SK-N-SH (cell line): ENCODE results near the gene VPS11. TPM values are rescaled to one million over a fixed set of nuclear protein-coding genes. Genes with fewer than 3 reads are reported as not detected.

Experiments
- CTCF ChIA-PET: fragments of 300-600, 350-600 bp; formaldehyde crosslinking; extraction: SDS; loops from one replicate; lab custom pipeline; 2021; lab: Yijun Ruan, JAX
- POLR2A ChIA-PET: fragments of 350-600 bp; sonication (Branson Sonifier 250); formaldehyde crosslinking; extraction: SDS; loops from one replicate; lab custom pipeline; 2020; ENCODE audit warnings: antibody characterized with exemption, inconsistent platforms; lab: Yijun Ruan, JAX
- DNase-seq: peaks from one replicate; pipeline ENCODE4 v3.0.0; 2012
- H2AFZ ChIP-seq: fragments of 200-600 bp; sonication (generic); 2 replicates; pipeline ENCODE4 v1.8.1; 2016; ENCODE audit warnings: antibody characterized with exemption, mild to moderate bottlenecking, low read depth
- H3F3A ChIP-seq: fragments of 200-600 bp; sonication (generic); replicated peaks from 2 replicates; pipeline ENCODE3; 2016; ENCODE audit warnings: antibody characterized with exemption, mild to moderate bottlenecking; ENCODE audit not compliant: insufficient read depth
- H3K27ac ChIP-seq, 2 experiments: fragments of 200-500 bp in 1 of 2; fragments of 200-600 bp in 1 of 2; sonication (Bioruptor generic) in 1 of 2; sonication (generic), shearing (Covaris generic) in 1 of 2; 2 replicates each; pipeline versions ENCODE4 v1.5.1 to v1.6.1; 2014 to 2016; ENCODE audit warnings: low read depth in 2 of 2, inconsistent platforms in 1 of 2, low read length in 1 of 2, mild to moderate bottlenecking in 1 of 2, mixed read lengths in 1 of 2
- H3K27me3 ChIP-seq: fragments of 200-600 bp; sonication (generic), shearing (Covaris generic); 2 replicates; pipeline ENCODE4 v1.6.1; 2016; ENCODE audit warnings: mixed run types; ENCODE audit not compliant: insufficient read depth
- H3K36me3 ChIP-seq, 2 experiments: fragments of 200-500 bp in 1 of 2; fragments of 200-600 bp in 1 of 2; sonication (Bioruptor generic) in 1 of 2; sonication (generic) in 1 of 2; replicated peaks in 1 of 2; 2 replicates each; pipeline versions ENCODE3 to v1.5.1; 2014 to 2016; ENCODE audit warnings: low read length in 1 of 2, mild to moderate bottlenecking in 1 of 2; ENCODE audit not compliant: insufficient read depth in 2 of 2, control insufficient read depth in 1 of 2
- H3K4me1 ChIP-seq, 2 experiments: fragments of 200-500 bp in 1 of 2; fragments of 200-600 bp in 1 of 2; sonication (Bioruptor generic) in 1 of 2; sonication (generic), shearing (Covaris generic) in 1 of 2; 2 replicates each; pipeline versions ENCODE4 v1.5.1 to v1.6.1; 2014 to 2016; ENCODE audit warnings: low read depth in 1 of 2, low read length in 1 of 2, mixed run types in 1 of 2; ENCODE audit not compliant: insufficient read depth in 2 of 2, control insufficient read depth in 1 of 2
- H3K4me2 ChIP-seq: fragments of 200-600 bp; sonication (generic), shearing (Covaris generic); 2 replicates; pipeline ENCODE4 v1.6.1; 2017; ENCODE audit warnings: mixed run types
- H3K4me3 ChIP-seq, 2 experiments: fragments of 200-500 bp in 1 of 2; fragments of 200-600 bp in 1 of 2; sonication (Bioruptor generic) in 1 of 2; sonication (generic), shearing (Covaris generic) in 1 of 2; 2 replicates each; pipeline versions ENCODE4 v1.5.1 to v1.8.1; 2014 to 2016; ENCODE audit warnings: low read depth in 2 of 2, inconsistent platforms in 1 of 2, low read length in 1 of 2, mild to moderate bottlenecking in 1 of 2, mixed read lengths in 1 of 2, moderate library complexity in 1 of 2
- H3K79me2 ChIP-seq: fragments of 200-600 bp; sonication (generic); 2 replicates; pipeline ENCODE4 v1.8.1; 2017; ENCODE audit warnings: mild to moderate bottlenecking; ENCODE audit not compliant: insufficient read depth
- H3K9ac ChIP-seq: fragments of 200-600 bp; sonication (generic); 2 replicates; pipeline ENCODE4 v1.6.1; 2017; ENCODE audit warnings: mixed run types
- H3K9me2 ChIP-seq: fragments of 200-600 bp; sonication (generic); 2 replicates; pipeline ENCODE4 v1.6.1; 2017; ENCODE audit warnings: mixed run types
- H3K9me3 ChIP-seq: fragments of 200-600 bp; sonication (generic); 2 replicates; pipeline ENCODE4 v1.6.1; 2017; ENCODE audit warnings: mixed run types, mild to moderate bottlenecking, moderate library complexity
- H4K20me1 ChIP-seq: fragments of 200-600 bp; sonication (generic); 2 replicates; pipeline ENCODE4 v1.6.1; 2017; ENCODE audit warnings: mild to moderate bottlenecking, mixed run types; ENCODE audit not compliant: insufficient read depth
- CTCF ChIP-seq: fragments of 200-600 bp; sonication (generic); IDR thresholded peaks from 2 replicates; pipeline ENCODE4 v1.6.1; 2017; ENCODE audit warnings: antibody characterized with exemption, mild to moderate bottlenecking, moderate library complexity
- MAX ChIP-seq: IDR thresholded peaks from 2 replicates; pipeline ENCODE4 v1.4.0; 2012; ENCODE audit warnings: low read depth
- MXI1 ChIP-seq: IDR thresholded peaks from 2 replicates; pipeline ENCODE4 v1.6.1; 2012; ENCODE audit warnings: mild to moderate bottlenecking, low read depth, low read length, improper control_type of control experiment
- RAD21 ChIP-seq: IDR thresholded peaks from 2 replicates; pipeline ENCODE4 v1.6.1; 2012; ENCODE audit warnings: mild to moderate bottlenecking, low read length
- RCOR1 ChIP-seq: fragments of 150-350 bp; IDR thresholded peaks from 2 replicates; pipeline ENCODE4 v1.6.1; 2017; ENCODE audit warnings: antibody characterized with exemption, low read length
- REST ChIP-seq: IDR thresholded peaks from 2 replicates; pipeline ENCODE4 v1.6.1; 2012; ENCODE audit warnings: mild to moderate bottlenecking, low read depth, low read length, moderate library complexity
- SIN3A ChIP-seq: IDR thresholded peaks from 2 replicates; pipeline ENCODE4 v1.6.1; 2012; ENCODE audit warnings: low read depth, mild to moderate bottlenecking, low read length, moderate library complexity, borderline replicate concordance
- SMC3 ChIP-seq: IDR thresholded peaks from 2 replicates; pipeline ENCODE4 v1.6.1; 2012; ENCODE audit warnings: low read depth, low read length, improper control_type of control experiment
- ZBTB33 ChIP-seq: IDR thresholded peaks from 2 replicates; pipeline ENCODE4 v1.4.0; 2012; ENCODE audit warnings: low read depth, borderline replicate concordance
- WGBS: methylation state at CpG from one replicate; pipeline ENCODE4 v1.1.6; 2017; ENCODE audit warnings: low lambda C conversion rate; 5-methylcytosine and 5-hydroxymethylcytosine counted together
- polyA plus RNA-seq, 3 experiments: library from polyadenylated mRNA; depleted of rRNA; stranded (reverse); fragments of >200 nt; gene quantifications; 2 replicates each; pipeline ENCODE4 v1.2.3, GENCODE V29; 2012

The VPS11 gene
- polyA plus RNA-seq, 1 of the 3 experiments (the other 2 are of a cell fraction): 14.8 TPM

- peak; percentile 30; the same call in 1 of the 2 replicates for TF ChIP-seq SMC3
- no peak for TF ChIP-seq REST
- TF ChIP-seq SIN3A: 0 out of 2 replicates have a peak, but pooled peaks have one; percentile 47
- TF ChIP-seq MAX: 0 out of 2 replicates have a peak, but pooled peaks have one; percentile 46
- peak; percentile 63 for TF ChIP-seq RAD21
- peak; percentile 60; the same call in 1 of the 2 replicates for TF ChIP-seq MXI1
- TF ChIP-seq RCOR1: 0 out of 2 replicates have a peak, but pooled peaks have one; percentile 10
- no peak for TF ChIP-seq ZBTB33
- peak; percentile 69 for TF ChIP-seq CTCF
- H3K36me3 ChIP-seq: peaks cover 16 to 26% of the 10 kb centered on the region in 2 experiments
- peaks cover 13 to 18% of the 10 kb centered on the region in 2 experiments; a peak in 3 of 4 replicates for H3K4me1 ChIP-seq
- H3K9me2 ChIP-seq: no peaks in the 10 kb centered on the region
- peak overlapping the region; percentile 98 for H3K4me2 ChIP-seq
- ChIA-PET POLR2A (no interaction called here), CTCF (interaction anchor here (0.7 to 1.1 kb wide), 4 partner anchors 33 to 81 kb away, joined by 3 to 4 read pairs (median 3); partner anchors contain the start of gene VPS11)
- peaks cover 37% of the 10 kb centered on the region for H3K79me2 ChIP-seq
- peak overlapping the region; percentile 78 for H3K9ac ChIP-seq
- H3F3A ChIP-seq: peaks cover 44% of the 10 kb centered on the region
- H3K27ac ChIP-seq: peak overlapping the region; percentile 93 to 97; a peak in 3 of 4 replicates
- H2AFZ ChIP-seq: peak overlapping the region; percentile 77; the same call in 1 of the 2 replicates
- no peaks in the 10 kb centered on the region for H3K27me3 ChIP-seq
- WGBS: 13% methylated on average over 11 of the region's 11 CpGs
- no peaks in the 10 kb centered on the region for H3K9me3 ChIP-seq
- peak overlapping the region; percentile 80 to 90 for H3K4me3 ChIP-seq
- H4K20me1 ChIP-seq: no peaks in the 10 kb centered on the region
- DNase-seq: peak; percentile 53
Observed at GRCh38 chr11:119100246-119100970, 32.8 kb downstream of the VPS11 start.
